Activated T-cell treated with anti-CD3 and anti-CD28 coated beads for 1 hour (primary cell): Measurements from ENCODE around the gene MYH6.
"Not testable (repeated sequence)": the region's sequence is repeated elsewhere in the genome, so short reads cannot be mapped to it uniquely, and the experiment has no call there.

Experiments used
- DNase-seq: peaks from one replicate; pipeline ENCODE4 v3.0.0-alpha.2; 2020; ENCODE audit warnings: low read depth

MYH6 gene

DNA sequence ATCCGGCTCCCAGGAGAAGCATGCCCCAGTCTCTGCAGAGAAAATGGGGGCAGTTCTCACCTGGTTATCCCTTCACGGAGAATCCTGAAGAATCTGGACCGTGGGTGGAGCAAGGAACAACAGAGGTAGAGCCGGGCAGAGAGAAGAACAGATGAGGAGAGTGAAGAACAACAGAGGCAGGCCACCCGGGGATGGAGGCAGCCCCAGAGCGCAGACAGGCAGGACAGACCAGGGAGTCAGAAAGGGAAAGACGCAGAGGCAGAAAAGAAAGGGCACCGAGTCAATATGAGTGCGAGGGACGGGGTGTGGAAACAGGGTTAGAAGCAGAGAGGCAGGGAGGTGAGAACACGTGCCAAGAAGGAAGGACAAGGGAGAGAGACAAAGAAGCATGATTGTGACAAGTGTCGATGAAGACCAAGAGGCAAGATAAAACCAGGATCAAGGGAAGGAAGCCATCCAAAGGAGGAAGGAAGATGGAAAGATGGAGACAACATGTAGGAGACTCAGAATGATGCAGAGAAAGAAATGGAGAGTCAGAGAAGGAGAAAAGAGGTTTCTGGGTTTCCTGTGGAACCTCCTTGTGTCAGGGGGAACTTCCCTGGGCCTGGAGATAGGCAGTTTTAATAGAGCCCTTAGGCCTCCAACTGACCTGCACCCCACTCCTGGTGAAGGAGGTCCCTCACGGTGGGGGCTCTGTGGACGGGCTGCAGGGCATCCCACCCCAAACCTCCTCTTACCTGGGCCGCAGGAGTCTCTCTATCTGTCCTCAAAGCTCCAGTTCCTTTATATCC, at the start of gene MYH6:
Gene MYH6 (minus strand): TSS at position 758 of the 791 bp plus-strand sequence. CDS start 1,050 bp downstream, outside the sequence.
- DNase-seq, result no peak

GRCh38 chr14:23456883-23457586, 49.0 kb upstream of the MYH6 start:
- not testable (repeated sequence) for DNase-seq

- no peak for DNase-seq
Observed at GRCh38 chr14:23454445-23454856, 46.4 kb upstream of the MYH6 start.

GRCh38 chr14:23452237-23452636, 44.2 kb upstream of the MYH6 start:
- no peak for DNase-seq

GRCh38 chr14:23450379-23450778, 42.3 kb upstream of the MYH6 start:
- no peak for DNase-seq

DNA sequence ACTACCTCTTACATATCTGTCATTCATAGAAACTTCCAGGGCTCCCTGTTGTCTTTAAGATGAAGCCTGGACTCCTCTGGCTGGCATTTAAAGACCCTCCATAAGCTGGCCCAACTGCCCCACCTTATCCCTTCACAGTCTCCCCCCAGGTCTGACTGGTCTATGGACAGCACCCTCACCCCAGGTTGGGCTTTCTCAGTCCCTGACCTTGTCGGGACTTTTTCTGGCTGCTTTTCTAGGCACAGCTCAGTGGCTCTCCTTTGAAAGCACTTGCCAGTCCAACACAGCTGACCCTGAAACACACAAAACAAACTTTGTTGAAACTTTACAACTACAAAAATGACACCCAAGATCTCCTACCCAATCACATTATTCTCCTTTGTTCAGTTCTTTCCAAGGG, 41.2 kb upstream of the MYH6 start:
- DNase-seq, result no peak

GRCh38 chr14:23447361-23448350, 39.6 kb upstream of the MYH6 start:
- DNase-seq, result no peak

- DNase-seq, result no peak
Observed at GRCh38 chr14:23446291-23446851, 38.3 kb upstream of the MYH6 start.

- DNase-seq, result no peak
Observed at GRCh38 chr14:23445773-23446172, 37.7 kb upstream of the MYH6 start.

GRCh38 chr14:23444314-23444713, 36.2 kb upstream of the MYH6 start:
- no peak for DNase-seq

GRCh38 chr14:23443881-23444280, 35.8 kb upstream of the MYH6 start:
- DNase-seq, result no peak

DNA sequence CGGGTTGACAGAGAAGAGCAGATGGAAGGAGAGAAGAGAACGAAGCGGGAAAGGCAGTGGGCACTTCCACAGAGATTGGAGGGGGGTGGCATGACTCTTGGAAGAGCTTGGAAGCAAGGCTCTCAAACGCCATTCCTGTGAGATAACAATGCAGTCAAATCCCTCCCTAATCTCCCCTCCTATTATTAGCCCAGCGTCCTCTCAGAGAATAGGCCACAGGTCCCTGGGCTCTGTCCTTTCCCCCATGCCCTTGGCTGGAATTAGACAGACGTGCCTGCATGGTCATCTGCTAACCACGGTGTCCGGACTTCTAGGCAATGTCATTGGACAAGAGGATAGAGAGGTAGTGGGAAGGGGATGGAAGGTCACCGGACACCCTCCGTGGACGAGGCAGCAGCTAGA, 35.3 kb upstream of the MYH6 start:
- DNase-seq, result no peak

GRCh38 chr14:23442721-23443356, 34.8 kb upstream of the MYH6 start:
- DNase-seq, result no peak

- no peak for DNase-seq
Observed at GRCh38 chr14:23441076-23441475, 33.0 kb upstream of the MYH6 start.

- DNase-seq, result no peak
Observed at GRCh38 chr14:23439107-23439835, 31.2 kb upstream of the MYH6 start.

DNA sequence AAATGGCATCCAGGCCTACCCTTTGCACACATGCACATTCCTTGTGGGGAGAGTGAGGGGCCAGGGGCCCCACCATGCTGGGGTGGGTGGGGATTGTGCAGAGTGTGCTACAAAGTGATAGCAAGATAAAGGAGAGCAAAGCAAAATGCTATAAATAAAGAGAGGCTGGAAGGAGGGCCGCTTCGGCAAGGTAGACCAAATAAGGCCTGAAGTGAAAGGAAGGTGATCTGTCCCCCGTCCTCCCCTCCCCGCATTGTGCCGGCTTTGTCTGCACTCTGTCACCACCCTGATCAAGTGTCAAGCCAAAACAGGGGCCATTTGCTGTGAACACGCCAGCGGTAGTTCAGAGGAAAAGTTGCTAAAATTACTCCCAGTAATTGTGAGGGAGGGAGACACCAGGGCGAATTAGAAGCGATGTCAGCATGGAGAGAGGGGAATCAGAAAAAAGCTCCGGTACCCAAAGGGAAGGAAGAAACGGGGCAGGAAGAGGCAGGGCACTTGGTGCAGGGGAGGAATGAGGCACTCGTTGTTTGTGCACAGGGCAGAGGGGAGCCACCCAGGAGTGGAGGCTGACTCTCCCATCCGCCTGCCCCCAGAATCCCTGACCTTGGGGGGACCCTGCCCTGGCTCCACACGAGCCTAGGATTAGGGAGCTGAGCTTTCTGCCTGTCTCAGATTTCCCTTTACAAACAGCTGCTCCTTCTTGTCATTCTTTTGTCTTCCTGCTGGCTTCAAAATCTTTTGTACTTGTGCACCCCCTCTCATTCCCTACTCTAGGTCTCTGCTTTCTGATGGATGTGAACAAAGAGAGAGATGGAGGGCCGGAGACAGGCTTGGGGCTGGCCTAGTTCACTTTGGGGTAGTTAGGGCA, 30.3 kb upstream of the MYH6 start:
- no peak for DNase-seq

DNA sequence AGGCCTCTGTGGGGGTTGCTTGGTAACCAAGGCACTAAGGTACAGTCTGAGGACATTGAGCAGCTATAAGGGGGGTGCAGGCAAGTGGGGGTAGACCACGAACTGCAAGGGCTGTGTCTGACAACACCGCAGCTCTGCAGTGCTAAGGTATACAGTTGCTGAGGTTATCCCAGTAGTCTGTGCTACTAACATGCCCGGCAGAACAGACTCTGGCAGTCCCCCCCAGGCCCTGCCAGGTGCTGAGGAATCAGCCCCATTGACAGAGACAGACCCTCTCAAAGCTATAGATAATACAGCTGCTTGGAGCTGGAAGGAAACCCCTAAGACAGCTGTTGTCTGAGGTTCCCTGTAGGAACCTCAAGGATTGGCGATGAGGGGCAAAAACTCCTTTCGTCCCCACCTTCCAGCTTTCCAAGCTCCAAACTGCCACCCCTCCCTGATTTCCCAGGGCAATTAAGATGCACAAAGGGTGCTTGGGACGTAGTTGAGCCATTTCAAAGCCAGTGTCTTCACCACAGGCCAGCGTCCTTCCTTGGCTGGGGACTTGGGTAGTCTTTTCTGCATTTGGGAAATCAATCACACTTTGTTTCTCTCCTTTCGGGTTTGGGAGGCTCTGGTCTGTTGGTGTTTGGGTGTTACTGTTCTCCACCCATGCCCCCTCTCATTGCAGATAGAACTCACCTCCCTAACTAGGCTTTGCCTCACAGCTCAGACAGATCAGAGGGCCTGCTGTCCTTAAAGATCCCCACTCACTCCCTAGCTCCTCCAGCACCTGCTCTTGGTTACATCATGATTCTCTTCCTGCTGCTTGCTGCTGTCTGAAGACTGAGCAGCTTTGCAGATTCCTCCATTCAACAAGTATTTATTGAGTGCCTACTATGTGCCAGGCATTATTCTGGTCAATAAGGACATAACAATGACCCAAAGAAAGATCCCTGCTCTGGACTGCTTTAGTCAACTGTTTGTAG, 29.3 kb upstream of the MYH6 start:
- no peak for DNase-seq

DNA sequence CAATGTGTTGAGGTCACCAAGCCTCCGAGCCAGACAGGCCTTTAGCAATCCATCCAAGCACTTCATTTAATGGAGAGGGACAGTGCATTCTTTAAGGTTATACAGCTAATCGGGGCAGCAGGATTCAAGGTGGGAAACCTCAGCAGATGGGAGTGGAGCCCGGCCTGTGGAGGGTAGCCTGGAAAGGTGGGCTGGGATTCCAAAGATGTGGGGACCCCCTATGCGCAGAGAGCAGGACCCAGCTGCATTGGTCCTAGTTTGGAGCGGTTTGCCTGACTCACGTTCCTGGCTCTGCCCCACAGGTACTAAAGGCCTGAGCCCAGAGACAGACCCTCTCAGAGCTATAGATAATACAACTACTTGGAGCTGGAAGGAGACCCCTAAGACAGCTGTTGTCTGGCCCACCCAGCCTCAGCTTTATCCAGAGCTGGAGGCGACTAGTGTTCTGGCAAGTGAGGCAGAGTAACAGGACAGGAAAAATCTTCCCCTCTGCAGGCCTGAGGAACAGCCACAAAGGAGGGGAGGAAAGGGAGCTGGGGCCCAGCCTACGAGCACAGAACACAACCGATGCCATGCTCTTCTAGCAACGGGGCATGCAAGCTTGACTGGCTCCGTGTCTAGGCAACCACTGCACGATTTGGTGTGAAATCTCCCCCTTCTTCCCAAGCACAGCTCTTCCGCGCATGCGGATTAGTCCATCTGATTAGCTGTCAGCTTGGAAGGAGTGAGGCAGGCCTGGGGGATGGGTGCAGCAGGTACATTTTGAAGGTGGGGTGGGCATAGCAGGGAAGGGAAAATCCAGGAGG, 28.5 kb upstream of the MYH6 start:
- DNase-seq, result no peak
